Neural progenitor cell (in vitro differentiated cells): ENCODE results near the gene SCN7A. TPM values are rescaled to one million over a fixed set of nuclear protein-coding genes. Genes with fewer than 3 reads are reported as not detected.
"Not testable (repeated sequence)": the region's sequence is repeated elsewhere in the genome, so short reads cannot be mapped to it uniquely, and the experiment has no call there.

Experiments used
- DNase-seq: peaks from one replicate; pipeline ENCODE4 v3.0.0-alpha.2; 2016; ENCODE audit warnings: low spot score
- H2AFZ ChIP-seq: fragments of 200-600 bp; sonication (generic); replicated peaks from 2 replicates; pipeline ENCODE4 v1.6.1; 2016; ENCODE audit warnings: antibody characterized with exemption
- H3F3A ChIP-seq: fragments of 200-600 bp; sonication (generic); 2 replicates; pipeline ENCODE4 v1.6.1; 2016; ENCODE audit warnings: antibody characterized with exemption, low read depth
- H3K27ac ChIP-seq: fragments of 200-600 bp; sonication (generic); 2 replicates; pipeline ENCODE4 v1.5.1; 2016; ENCODE audit warnings: mild to moderate bottlenecking
- H3K27me3 ChIP-seq: fragments of 200-600 bp; sonication (generic); 2 replicates; pipeline ENCODE4 v1.6.1; 2016; ENCODE audit warnings: mild to moderate bottlenecking, moderate library complexity
- H3K36me3 ChIP-seq: fragments of 200-600 bp; sonication (generic); 2 replicates; pipeline ENCODE4 v1.5.1; 2016
- H3K4me1 ChIP-seq: fragments of 200-600 bp; sonication (generic); 2 replicates; pipeline ENCODE4 v1.6.1; 2016; ENCODE audit warnings: mixed run types
- H3K4me2 ChIP-seq: fragments of 200-600 bp; sonication (generic); 2 replicates; pipeline ENCODE4 v1.6.1; 2016
- H3K4me3 ChIP-seq: fragments of 200-600 bp; sonication (generic); 2 replicates; pipeline ENCODE4 v1.5.1; 2016
- H3K79me2 ChIP-seq: fragments of 200-600 bp; sonication (generic); 2 replicates; pipeline ENCODE4 v1.6.1; 2016; ENCODE audit warnings: low read depth
- H3K9ac ChIP-seq: fragments of 200-600 bp; sonication (generic); 2 replicates; pipeline ENCODE4 v1.6.1; 2016
- H3K9me3 ChIP-seq: fragments of 200-600 bp; sonication (generic); 2 replicates; pipeline ENCODE4 v1.5.1; 2016; ENCODE audit warnings: low read depth
- H4K20me1 ChIP-seq: fragments of 200-600 bp; sonication (generic); 2 replicates; pipeline ENCODE4 v1.6.1; 2016; ENCODE audit warnings: low read depth
- H3K27ac Mint-ChIP-seq: 3 replicates; pipeline ENCODE4 v1.8.0; 2021; ENCODE audit warnings: mixed read lengths
- H3K27me3 Mint-ChIP-seq: 2 replicates; pipeline ENCODE4 v1.8.0; 2022; ENCODE audit warnings: low read depth, mild to moderate bottlenecking, inconsistent platforms, moderate library complexity, mixed read lengths; ENCODE audit not compliant: insufficient read depth
- H3K36me3 Mint-ChIP-seq: 3 replicates; pipeline ENCODE4 v1.8.0; 2021; ENCODE audit warnings: mixed read lengths
- H3K4me1 Mint-ChIP-seq: 3 replicates; pipeline ENCODE4 v1.8.0; 2021; ENCODE audit warnings: mixed read lengths
- H3K4me3 Mint-ChIP-seq: 3 replicates; pipeline ENCODE4 v1.8.0; 2021; ENCODE audit warnings: mild to moderate bottlenecking, moderate library complexity, mixed read lengths
- H3K9me3 Mint-ChIP-seq: 3 replicates; pipeline ENCODE4 v1.8.0; 2020; ENCODE audit warnings: mixed read lengths
- EZH2 ChIP-seq: fragments of 200-600 bp; sonication (generic); IDR thresholded peaks from 2 replicates; pipeline ENCODE4 v1.6.1; 2017; ENCODE audit warnings: antibody characterized with exemption, mild to moderate bottlenecking, moderate library complexity
- EZH2phosphoT487 ChIP-seq: fragments of 200-600 bp; sonication (generic); IDR thresholded peaks from 2 replicates; pipeline ENCODE4 v1.6.1; 2017; ENCODE audit warnings: antibody characterized with exemption
- total RNA-seq: library from RNA; depleted of rRNA; stranded (reverse); fragments of >200 nt; gene quantifications from 2 replicates; pipeline ENCODE4 v1.2.3, GENCODE V29; 2015; ENCODE audit warnings: low replicate concordance
- TF ChIP-seq, protein P1 (sequence below): fragments of 200-600 bp; sonication (generic); IDR thresholded peaks from 2 replicates; pipeline ENCODE4 v1.5.1; 2017; ENCODE audit warnings: antibody characterized with exemption, mild to moderate bottlenecking

SCN7A gene
- total RNA-seq, 1 donor from 2014 or later: 1.0 TPM

DNA sequence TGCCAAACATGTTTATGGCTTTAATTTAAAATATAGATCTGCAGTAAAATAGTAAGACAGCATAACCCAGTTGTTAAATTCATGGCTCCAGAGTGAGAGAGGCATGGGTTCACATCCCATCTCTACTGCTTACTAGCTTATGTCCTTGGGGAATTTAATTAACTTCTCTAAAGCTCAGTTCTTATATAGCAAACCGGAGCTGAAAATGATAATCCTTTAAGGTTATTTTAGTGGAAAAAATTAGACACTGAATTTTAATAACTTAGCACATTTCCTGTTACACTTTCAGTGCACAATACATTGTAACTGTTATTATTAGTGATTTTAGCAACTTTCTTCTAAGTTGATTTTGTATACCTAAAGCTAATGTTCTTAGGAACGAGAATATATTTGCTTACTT, 133.1 kb downstream of the SCN7A start:
- H4K20me1 ChIP-seq: no peaks in the 10 kb centered on the region
- TF ChIP-seq, protein P1, sequence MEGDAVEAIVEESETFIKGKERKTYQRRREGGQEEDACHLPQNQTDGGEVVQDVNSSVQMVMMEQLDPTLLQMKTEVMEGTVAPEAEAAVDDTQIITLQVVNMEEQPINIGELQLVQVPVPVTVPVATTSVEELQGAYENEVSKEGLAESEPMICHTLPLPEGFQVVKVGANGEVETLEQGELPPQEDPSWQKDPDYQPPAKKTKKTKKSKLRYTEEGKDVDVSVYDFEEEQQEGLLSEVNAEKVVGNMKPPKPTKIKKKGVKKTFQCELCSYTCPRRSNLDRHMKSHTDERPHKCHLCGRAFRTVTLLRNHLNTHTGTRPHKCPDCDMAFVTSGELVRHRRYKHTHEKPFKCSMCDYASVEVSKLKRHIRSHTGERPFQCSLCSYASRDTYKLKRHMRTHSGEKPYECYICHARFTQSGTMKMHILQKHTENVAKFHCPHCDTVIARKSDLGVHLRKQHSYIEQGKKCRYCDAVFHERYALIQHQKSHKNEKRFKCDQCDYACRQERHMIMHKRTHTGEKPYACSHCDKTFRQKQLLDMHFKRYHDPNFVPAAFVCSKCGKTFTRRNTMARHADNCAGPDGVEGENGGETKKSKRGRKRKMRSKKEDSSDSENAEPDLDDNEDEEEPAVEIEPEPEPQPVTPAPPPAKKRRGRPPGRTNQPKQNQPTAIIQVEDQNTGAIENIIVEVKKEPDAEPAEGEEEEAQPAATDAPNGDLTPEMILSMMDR: no peak
- no peak for TF ChIP-seq EZH2phosphoT487
- TF ChIP-seq EZH2: no peak

DNA sequence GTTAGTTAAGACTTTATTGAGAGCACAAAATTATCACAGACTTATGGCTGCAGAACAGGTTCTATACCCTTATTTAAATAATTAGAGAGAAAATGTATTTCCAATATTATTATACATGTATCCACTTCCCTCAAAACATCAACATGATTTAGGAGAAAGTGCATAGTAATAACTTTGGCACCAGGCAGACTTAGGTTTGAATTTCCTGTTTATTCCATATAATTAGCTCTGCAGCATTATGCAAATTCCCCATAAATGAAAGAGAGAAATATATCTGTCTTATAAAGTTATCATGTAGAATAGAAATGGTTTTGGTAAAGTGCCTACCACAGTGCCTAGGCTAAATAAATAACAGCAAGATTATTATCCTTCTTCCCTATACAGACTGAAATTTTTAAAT, 133.6 kb downstream of the SCN7A start:
- Histone ChIP-seq H3F3A (no peaks in the 10 kb centered on the region), H3K9me3 (no peaks in the 10 kb centered on the region)

More for the DNA sequence above, 133.1 kb downstream of the SCN7A start:
- Histone ChIP-seq H3K4me3 (no peak overlapping the region), H3K27ac (no peak overlapping the region), H3F3A (no peaks in the 10 kb centered on the region), H2AFZ (no peak overlapping the region), H3K9ac (no peak overlapping the region), H3K79me2 (no peaks in the 10 kb centered on the region), H3K4me1 (no peaks in the 10 kb centered on the region), H3K9me3 (no peaks in the 10 kb centered on the region), H3K36me3 (no peaks in the 10 kb centered on the region), H3K27me3 (no peaks in the 10 kb centered on the region), H3K4me2 (no peak overlapping the region)
- Mint-ChIP-seq H3K27me3 (no peaks in the 10 kb centered on the region), H3K9me3 (no peaks in the 10 kb centered on the region), H3K4me1 (no peaks in the 10 kb centered on the region), H3K36me3 (no peaks in the 10 kb centered on the region), H3K27ac (no peak overlapping the region), H3K4me3 (no peak overlapping the region)
- DNase-seq: no peak

DNA sequence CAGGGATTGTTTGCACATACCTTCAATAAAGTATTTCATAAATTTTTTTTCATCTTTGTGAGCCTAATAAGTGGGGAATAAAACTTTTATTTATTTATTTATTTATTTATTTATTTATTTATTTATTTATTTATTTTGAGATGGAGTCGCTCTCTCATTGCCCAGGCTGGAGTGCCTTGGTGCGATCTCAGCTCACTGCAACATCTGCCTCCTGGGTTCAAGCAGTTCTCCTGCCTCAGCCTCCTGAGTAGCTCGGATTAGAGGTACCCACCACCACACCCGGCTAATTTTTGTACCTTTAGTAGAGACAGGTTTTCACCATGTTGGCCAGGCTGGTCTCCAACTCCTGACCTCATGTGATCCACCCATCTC, 136.1 kb downstream of the SCN7A start:
- H4K20me1 ChIP-seq, H3K9me3 Mint-ChIP-seq, H3K27ac ChIP-seq, H3K4me1 Mint-ChIP-seq, H3K9me3 ChIP-seq, H3K36me3 Mint-ChIP-seq, DNase-seq, H3K4me3 ChIP-seq, H3K79me2 ChIP-seq, H3F3A ChIP-seq, H2AFZ ChIP-seq, H3K4me1 ChIP-seq, H3K27me3 Mint-ChIP-seq, H3K27ac Mint-ChIP-seq, H3K4me3 Mint-ChIP-seq, H3K9ac ChIP-seq, H3K27me3 ChIP-seq, H3K36me3 ChIP-seq, H3K4me2 ChIP-seq: not testable (repeated sequence)

More for the DNA sequence above, 133.6 kb downstream of the SCN7A start:
- TF ChIP-seq, protein P1: no peak
- H3K9me3 Mint-ChIP-seq: no peaks in the 10 kb centered on the region
- H3K27me3 ChIP-seq: no peaks in the 10 kb centered on the region
- no peak overlapping the region for H3K4me3 ChIP-seq
- H3K27ac Mint-ChIP-seq: no peak overlapping the region
- H3K36me3 ChIP-seq: no peaks in the 10 kb centered on the region
- H3K4me3 Mint-ChIP-seq: no peak overlapping the region
- H3K27me3 Mint-ChIP-seq: no peaks in the 10 kb centered on the region
- no peak for DNase-seq
- H4K20me1 ChIP-seq: no peaks in the 10 kb centered on the region
- no peaks in the 10 kb centered on the region for H3K79me2 ChIP-seq
- H2AFZ ChIP-seq: no peak overlapping the region
- no peak overlapping the region for H3K27ac ChIP-seq
- H3K4me1 ChIP-seq: no peaks in the 10 kb centered on the region
- no peak overlapping the region for H3K4me2 ChIP-seq
- no peaks in the 10 kb centered on the region for H3K4me1 Mint-ChIP-seq
- no peaks in the 10 kb centered on the region for H3K36me3 Mint-ChIP-seq
- H3K9ac ChIP-seq: no peak overlapping the region

DNA sequence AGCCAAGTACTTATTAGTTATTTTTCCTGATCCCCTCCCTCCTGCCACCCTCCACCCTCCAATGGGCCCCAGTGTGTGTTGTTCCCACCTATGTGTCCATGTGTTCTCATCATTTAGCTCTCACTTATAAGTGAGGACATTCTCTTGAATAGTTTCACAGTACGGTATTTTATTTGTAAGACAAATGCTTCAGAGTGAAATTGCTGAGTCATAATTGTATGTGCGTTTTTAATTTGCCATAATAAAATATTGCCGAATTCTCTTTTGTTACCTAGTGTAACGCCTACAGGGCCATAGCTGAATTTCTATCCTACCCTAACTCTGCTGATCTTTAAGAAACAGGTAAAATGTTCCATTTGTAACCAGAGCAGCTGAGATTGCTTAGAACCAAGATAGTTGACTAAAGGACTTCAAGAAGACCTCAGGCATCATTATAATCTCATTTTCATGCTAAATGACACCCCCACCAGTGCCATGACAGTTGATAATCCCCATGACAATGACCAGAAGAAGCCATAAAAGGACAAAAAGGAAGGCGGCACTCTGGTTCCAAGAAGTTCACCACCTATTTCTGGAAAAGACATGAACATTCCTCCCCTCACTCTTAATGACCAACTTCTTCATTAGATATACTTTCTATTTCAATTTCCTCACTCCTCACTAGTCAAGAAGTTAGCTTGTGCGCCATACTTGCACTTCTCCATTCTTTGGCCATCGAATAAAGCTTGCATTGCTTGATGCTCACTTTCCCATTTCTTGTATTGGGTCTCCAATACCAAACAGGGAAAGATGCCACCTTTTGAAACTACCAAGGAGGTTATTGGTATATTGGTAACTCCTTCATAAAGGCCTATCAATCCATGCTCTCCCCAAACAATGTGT, 136.7 kb downstream of the SCN7A start:
- Histone ChIP-seq H3K27me3 (no peaks in the 10 kb centered on the region), H3K9me3 (no peaks in the 10 kb centered on the region), H3K36me3 (no peaks in the 10 kb centered on the region), H3K4me1 (no peaks in the 10 kb centered on the region), H3K79me2 (no peaks in the 10 kb centered on the region), H3K9ac (no peak overlapping the region), H4K20me1 (no peaks in the 10 kb centered on the region), H3F3A (no peaks in the 10 kb centered on the region), H3K4me2 (no peak overlapping the region), H3K4me3 (no peak overlapping the region), H2AFZ (no peak overlapping the region), H3K27ac (no peak overlapping the region)
- no peaks in the 10 kb centered on the region for H3K4me1 Mint-ChIP-seq
- H3K4me3 Mint-ChIP-seq: no peak overlapping the region
- no peak for TF ChIP-seq EZH2
- no peak for TF ChIP-seq EZH2phosphoT487
- TF ChIP-seq, protein P1: no peak
- no peaks in the 10 kb centered on the region for H3K9me3 Mint-ChIP-seq
- H3K27me3 Mint-ChIP-seq: no peaks in the 10 kb centered on the region
- no peak for DNase-seq
- no peak overlapping the region for H3K27ac Mint-ChIP-seq
- H3K36me3 Mint-ChIP-seq: no peaks in the 10 kb centered on the region
